HG03469 (cell line): ENCODE results near the gene IL9.

Source experiments
- ATAC-seq: cut with Tn5 transposase; IDR thresholded peaks from one replicate; pipeline ENCODE4 v1.9.1; 2021; ENCODE audit warnings: mild to moderate bottlenecking, moderate library complexity, moderate number of reproducible peaks; ENCODE audit not compliant: unreplicated experiment

Gene IL9

DNA sequence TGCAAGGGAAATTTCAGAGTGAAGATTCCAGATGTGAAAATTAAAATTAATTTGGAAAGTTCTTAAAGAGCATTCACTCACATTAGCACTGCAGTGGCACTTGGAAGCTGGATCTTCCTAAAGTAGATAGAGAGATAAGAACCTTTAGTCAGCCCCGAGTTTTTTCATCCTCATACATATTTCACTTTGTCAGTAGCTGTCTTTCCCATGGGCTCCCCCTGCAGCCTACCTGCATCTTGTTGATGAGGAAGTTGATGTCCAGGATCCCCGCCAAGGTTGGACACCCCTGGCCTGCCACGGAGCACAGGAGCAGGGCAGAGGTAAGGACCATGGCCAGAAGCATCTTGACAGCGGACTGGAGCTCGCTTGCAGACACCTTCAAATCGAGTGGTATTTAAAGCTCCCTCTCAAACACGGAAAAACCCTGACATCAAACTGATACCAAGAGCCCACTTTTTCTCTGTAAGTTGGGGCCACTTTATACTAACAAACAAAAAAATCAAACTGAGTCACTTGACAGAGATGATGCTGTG, at the start of gene IL9:
IL9 (minus strand) TSS at position 368 of the 533 bp plus-strand sequence; CDS start at position 343, 25 bp downstream.
- no peak for ATAC-seq

DNA sequence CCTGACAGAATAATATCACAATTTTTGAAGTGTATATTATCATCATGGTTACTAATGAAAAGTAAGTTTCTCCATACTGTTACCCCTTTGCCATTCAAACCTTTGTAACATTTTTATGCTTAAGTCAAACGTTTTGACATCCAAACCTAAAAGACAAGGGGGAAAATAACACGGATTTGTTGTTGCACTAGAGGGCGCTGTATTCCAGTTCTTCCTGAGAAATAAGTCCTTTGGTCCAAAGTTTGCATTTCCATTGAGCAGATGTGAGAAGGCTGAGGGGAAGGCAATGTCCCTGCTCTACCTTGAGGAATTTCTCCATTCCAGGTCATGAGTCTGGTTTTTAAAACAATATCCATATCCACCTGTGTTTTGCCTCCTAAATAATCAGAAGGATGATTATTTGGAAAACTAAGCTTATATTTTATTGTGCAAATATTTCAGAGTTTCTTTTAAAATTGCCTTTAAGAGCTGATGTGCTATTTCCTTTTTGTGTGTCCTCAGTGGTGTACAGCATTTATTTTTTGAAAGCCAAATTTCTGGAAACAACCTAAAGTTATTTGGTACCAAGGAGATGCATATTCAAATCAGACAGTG, 49.4 kb upstream of the IL9 start:
- no peak for ATAC-seq

DNA sequence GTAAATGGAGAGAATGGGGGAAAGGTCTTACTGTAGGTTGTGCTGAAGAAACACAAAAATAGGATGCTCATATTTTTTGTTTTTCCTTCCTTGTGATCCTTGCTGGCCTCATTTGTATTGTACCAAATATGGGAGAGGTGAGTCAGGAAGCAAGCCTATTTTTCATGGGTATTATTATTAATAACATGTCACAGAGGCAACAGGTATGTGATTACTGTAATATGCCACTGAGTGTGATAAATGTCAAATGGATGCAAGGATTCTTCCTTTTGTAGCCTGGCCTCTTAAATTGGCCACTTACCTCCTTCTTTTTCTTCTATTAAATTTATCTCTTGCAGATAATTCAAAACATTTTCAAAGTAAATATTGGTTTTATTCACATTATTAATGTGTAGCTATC, 48.9 kb upstream of the IL9 start:
- no peak for ATAC-seq

DNA sequence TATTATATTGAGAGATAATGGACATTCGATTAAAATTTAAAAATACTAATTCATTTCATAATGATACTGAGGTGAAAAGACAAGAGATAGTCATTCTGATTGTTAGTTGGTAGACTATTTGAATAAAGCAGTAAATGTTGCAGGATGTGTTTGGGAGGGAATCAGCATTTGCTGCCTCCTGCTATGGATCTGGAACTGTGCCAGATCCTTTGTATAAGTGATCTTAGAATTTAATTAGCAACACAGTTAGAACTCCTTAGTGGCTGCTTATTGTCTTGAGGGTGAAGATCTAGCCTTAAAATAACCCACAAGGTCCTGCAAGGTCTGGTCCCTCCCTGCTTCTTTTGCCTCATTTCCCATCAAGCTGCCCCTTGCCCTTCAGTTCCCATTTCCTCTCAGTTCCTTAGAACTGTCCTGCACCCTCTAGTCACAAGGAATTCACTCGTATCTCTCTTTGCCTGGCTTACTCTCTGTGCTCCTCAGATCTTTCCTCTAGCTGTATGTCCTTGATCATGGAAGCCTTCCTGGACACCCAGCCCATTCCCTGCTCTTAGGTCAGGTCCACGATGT, 46.6 kb upstream of the IL9 start:
- no peak for ATAC-seq

DNA sequence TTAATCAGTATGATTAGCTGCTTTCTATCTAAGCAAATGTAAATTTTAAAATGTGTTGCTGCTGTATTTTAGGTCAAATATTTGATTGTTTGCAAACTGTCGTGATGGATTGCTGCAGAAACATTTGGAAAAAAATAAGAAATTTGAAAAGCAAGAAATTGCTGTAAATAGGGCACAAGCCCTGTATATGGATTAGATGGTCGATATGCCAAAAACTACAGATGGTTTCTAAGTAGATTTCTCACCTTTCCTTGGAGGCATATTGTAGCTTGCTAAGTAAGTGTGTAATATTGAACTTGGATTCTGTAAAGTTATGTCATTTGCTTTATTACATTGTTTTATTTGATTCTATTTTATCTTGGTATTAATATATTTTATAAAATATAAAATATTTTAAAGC, 46.1 kb upstream of the IL9 start:
- no peak for ATAC-seq

DNA sequence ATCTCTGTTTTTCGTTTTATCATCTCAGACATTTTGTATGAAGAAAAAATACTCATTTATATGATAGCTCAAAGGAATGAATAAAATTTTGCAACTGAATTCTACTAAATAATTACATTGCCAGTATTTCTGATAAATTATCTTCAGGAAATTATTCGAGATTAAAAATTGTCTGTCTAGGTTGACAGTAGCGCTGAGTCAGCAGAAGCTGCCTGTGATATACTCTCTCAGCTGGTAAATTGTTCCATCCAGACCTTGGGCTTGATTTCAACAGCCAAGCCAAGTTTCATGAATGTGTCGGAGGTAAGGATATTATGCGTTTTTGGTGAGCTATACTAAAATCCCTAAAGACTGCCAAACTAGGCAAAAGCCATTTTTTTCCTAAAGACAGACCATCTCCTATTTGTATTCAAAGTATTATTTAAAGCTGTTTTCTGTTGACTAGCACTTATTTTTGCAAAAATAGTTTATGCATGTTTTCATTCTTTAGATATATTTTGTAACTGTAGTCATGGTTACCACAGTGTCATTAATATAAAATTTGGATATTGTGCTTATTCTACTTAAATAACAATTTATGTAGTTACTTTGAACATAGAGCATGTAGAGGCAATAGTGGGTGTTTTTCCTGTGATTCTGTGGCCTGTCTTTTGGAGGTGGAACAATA, 41.7 kb upstream of the IL9 start:
- ATAC-seq: no peak

DNA sequence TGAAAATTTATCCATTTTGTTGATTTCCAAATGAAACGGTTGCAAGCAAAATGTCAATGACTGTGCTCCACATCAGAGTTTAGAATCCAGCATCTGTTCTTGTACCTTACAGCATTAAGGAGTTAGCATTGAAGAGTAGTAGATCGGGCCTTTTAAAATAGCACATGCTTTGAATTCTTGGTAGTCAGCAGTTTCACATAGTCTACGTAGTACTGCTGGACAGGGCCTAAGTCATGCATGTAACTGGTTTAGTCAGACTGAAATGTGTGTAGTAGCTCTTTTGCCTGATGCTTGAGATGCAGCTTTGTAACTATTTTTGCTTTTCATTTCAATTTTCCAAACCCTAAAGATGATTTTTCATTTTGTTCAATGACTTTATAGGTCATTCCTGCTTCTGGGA, 39.3 kb upstream of the IL9 start:
- no peak for ATAC-seq

DNA sequence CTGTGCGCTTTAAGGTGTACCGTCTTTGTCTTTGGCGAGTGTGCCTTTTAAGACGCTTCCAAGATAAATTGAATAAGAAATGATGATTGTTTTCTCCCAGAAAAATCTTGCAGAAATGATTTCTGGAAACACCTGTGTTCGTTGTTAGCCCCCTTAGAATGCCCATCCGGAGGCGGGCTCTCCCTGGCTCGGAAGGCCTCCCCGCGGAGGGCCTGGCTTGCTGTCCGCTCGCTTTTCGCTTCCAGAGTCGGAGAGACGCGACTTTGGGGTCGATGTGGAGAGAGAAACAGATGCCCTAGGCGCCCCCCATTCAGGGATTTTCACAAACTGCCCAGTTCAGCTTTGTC, 35.3 kb upstream of the IL9 start:
- no peak for ATAC-seq

DNA sequence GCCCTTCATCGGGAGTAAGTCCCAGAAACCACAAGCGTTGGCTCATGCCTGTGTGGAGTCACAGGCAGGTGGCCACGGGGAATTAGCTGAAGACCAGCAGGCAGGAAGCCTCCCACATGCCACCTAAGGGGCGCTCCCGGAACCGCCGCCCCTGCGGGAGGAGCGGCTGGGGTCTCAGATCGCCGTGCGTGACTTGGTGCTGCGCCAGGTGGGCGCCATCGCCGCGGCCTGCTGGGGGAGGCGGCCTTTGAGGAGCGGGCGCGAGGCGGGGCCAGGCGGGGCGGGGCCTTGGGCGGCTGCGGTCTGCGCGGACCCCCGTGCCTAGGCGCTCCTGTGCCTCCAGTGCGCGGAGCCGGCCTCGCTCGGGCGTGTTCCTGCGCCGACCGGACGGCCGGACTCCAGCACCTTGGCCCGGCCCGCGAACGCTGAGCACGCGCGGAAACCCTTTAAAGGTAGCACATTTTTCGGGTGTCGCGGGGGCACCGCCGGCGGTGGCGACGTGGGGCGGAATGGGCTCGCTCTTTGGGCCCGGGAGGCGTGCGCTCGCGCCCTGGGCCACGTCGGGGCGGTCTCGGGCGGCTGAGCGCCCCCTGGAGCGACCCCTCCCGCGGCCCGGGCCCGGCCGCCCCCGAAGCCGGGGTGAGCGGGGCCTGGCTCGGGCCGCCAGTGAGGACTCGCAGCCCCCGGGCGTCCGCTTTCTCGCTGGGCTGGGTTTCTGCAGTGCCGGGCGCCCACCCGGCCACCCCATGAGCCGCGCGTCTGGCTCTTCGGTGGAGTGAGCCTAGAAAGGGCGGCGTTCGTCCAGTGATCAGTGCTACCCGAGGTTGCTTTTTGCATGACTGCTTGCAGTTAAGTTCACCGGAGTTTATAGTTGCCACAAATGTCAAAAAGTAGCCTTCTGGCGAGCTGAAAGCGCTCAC, 34.6 kb upstream of the IL9 start:
- ATAC-seq: no peak

DNA sequence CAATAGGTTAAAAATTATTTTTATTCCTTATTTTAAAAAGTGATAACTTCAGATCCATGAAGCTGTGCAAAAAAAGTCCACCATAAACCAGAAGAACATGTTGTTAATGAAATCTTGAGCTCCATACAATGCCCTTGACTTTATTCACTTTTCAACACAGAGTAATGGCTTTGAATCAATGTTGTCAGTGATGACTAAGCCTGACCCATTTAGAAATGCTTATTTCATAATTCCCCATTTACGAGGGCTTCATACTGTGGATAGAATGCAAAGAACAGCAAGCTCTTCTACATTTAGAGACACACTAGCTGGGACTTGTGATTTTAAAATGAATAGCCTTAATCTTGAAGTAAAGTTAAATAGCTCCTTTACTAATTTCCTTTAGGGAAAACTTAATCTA, 25.7 kb upstream of the IL9 start:
- ATAC-seq: no peak

DNA sequence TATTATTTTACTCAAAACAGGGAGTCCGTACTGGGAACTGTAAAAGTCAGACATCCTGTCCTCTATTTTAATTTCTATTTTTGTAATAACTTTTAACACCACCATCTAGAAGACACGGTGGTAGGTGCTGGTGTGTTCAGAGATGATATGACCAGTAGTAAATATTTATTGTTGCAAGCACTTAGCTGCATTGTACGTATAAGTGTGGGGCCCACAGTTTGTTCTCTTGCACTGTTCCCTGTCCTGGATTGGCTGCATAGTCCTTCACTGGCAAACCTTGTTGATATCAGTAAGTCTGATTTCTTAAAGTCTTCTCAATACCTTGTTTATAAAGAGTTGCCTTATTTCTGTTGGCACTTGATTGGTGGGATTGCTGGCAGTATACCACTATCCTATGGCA, 24.6 kb upstream of the IL9 start:
- ATAC-seq: no peak

DNA sequence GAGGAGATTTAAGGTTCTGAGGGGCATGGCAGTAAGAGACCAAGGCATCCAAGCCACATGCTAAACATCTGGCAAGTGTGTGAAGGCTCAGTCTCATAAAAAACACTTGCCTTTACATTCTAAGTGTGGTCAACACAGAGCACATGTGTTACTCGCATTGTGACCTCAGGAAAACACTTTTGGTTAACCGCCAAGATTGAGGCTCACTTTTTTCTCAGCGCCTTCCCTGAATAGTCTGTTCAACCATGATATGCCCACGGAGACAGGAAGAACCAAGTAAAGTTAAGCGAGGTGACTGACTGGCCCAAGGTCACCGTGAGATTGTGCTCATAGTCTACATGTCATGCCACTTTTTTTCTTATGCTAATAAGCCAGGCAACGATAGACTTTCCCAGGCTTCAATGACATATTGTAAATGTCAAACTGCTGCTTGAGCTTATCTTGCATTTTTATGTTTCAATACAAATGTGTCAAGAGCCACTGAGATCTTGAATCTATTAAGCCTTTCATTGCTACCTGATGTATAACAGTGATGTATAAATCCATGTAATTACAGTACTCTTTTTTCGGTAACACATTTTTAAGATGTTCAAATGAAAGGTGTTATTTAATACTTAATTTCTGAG, 21.1 kb upstream of the IL9 start:
- ATAC-seq: no peak

DNA sequence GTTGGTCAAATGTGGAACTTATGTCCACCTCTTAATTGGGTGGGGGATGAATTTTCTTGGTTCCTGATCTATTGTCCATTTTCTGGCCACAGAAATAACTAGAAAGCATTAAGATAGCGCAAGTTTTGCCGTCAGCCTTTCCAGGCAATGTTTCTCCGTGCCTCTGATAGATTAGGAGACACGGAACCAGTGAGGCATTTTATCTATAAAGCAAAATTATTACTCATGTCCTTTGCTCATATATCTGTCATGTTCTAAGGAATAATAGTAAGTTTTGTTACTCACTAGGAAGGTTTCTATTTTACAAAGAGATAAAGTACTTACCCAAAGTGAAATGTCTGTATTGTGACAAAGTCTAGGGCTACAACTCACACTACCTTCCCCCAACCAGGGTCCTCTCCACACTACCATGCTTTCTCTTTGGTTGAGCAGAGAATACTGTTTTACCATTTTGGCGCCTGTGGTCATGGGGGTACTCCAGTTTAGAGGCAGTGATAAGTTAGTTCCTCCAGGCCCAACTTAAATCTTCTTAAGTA, 19.9 kb upstream of the IL9 start:
- no peak for ATAC-seq

DNA sequence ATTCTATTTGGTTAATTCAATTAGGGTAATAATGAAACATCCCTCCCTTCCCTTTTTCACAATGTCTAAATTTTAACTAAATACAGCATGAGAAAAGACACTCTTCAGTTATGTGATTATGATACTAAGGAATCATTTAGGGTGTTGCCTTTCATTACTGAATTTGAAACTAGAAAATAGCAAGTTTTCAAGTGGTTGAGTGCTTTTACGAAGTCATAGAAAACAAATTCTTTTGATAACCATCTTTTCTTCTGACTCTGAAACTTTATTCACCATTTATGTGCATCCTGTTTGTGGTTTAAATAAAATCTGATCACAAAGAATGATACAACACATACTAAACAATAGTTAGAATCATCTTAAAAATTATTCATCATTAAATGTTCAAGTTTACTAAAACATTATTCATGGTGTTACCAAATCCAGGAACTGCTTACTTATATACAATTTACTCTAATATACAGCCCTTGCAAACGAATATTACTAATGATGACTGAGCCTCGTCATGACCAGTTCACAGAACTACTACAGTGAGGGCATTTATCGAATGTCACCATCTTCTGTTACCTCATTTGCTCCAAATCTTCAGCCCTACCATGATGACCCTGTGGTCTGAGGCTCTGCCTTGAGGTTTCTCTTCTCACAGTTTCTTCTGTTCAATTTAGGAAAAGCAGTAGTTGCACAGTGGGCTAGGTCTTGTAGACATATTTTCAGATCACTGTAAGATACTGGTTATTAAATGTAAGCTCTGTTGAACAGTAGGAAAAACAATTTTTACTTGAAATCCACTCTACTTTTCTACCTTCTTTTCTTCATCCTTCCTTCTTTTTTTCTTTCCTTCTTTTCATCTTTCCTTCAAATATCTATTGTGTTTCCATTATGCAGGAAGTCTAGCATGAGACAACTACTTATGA, 18.3 kb upstream of the IL9 start:
- ATAC-seq: no peak

DNA sequence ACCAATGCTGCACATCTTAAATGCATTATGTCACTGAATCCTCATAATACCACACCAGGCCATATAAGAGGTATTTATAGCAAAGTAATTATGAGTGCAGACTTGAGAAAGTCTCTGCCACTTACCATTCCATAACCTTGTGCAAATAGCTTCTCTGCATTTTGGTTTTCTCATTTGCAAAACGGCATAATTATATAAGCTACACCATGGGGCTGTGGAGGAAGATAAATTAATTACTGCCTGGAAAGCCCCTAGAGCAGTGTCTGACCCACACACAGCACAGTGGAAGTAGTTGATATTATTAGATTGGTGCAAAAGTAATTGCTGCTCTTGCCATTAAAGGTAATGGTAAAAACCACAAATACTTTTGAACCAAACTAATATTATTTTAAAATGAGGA, 9.5 kb upstream of the IL9 start:
- no peak for ATAC-seq

DNA sequence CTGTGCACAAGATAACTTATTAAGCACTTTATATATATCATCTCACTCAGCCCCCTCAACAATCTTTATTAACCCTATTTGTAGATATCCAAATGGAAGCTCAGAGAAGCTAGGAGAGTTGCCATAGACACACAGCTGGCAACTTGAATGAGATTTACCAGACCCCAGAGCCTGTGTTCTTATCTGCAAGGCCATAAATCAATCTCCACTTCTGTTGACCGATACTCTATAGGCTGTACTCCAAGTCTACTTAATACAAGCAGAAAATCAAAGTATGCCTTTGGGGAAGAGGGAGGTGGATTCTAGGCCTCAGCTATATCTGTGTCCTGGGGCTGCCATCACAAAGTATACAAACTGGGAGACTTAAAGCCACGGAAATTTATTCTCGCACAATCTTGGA, 6.0 kb upstream of the IL9 start:
- ATAC-seq: no peak

DNA sequence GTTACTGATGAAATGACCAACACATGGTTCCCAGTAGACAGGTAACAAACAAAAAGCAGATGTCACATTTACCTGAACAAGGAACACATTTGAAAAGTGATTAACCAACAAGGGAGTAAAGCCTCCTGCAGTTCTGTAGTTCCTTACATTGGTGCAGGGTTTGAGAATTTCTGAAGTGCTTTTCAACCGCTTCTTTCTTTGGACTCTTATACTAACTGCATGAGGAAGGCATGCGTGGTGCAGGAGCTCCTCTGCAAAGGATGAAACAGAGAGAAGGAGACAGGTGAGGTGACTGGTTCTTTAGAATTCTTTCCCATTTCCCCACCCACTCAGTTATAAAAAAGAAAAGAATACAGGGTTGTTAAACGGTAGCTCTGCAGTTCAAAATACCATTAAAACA, 4.6 kb upstream of the IL9 start:
- ATAC-seq: no peak

DNA sequence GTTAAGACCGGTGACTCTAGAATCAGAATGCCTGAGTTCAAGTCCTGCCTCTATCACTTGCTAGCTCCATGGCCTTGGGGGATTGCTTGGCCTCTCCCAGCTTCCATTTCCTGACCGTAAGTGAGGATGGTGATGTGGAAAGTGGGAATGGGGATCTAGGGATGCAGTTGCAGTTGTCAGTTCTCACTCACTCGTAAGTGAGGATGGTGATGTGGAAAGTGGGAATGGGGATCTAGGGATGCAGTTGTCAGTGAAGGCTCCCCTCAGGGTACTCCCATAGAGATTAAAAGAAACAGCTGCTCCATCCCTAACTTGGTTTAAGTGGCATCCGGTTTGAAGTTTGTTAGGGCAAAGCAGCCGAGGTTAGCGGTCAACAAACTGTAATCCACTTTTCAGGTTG, 3.0 kb upstream of the IL9 start:
- ATAC-seq: no peak

DNA sequence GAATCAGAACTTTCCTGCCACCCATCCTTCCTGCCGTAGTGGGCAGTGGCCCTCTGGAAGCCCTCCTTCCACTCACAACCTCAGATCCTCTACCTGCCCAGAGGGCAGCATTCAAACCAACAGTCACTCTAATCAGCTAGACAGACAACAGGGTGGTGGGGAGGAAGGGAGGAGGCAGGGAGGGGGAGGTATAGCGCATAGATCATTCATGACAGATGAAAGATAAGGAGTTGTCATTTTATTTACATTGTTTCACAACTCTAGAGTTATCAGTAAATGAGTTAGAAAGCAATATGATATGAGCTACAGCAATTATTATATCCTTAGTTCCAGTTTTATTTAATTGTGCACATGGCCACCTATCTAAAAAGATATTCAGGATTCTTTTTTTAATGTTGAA, 852 bp downstream of the IL9 start:
- no peak for ATAC-seq

DNA sequence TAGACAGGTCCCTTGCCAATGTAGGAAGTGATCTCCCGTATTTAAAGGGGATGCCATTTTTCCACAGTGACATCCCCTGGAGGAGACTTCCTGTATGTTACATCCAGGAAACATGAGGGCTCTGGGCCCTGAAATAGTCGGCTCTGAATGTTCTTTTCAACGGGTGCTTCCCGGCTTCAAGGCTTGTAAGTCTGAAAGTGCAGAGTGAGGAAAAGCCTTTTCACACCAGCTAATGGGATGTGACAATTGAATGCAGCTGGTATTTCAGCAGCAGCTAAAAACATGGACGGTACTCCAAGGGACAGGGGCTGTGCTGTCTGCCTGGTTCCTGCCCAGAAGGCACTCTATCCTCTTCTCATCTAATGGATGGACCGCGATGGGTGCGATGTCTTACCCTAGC, 1.4 kb downstream of the IL9 start:
- ATAC-seq: no peak
